GM12872 (cell line): ENCODE results near the gene HTR7.
A peak's percentile ranks its signal among the peaks of the same experiment; 100 is the strongest.

Experiments
- TF ChIP-seq, protein P1 (sequence below): IDR thresholded peaks from 3 replicates; pipeline ENCODE4 v1.5.1; 2011; ENCODE audit warnings: low read depth, mild to moderate bottlenecking, low read length, moderate library complexity; ENCODE audit not compliant: insufficient read depth

Gene HTR7

GRCh38 chr10:90887555-90887954 is 29.7 kb upstream of the HTR7 start:
- TF ChIP-seq, protein P1, sequence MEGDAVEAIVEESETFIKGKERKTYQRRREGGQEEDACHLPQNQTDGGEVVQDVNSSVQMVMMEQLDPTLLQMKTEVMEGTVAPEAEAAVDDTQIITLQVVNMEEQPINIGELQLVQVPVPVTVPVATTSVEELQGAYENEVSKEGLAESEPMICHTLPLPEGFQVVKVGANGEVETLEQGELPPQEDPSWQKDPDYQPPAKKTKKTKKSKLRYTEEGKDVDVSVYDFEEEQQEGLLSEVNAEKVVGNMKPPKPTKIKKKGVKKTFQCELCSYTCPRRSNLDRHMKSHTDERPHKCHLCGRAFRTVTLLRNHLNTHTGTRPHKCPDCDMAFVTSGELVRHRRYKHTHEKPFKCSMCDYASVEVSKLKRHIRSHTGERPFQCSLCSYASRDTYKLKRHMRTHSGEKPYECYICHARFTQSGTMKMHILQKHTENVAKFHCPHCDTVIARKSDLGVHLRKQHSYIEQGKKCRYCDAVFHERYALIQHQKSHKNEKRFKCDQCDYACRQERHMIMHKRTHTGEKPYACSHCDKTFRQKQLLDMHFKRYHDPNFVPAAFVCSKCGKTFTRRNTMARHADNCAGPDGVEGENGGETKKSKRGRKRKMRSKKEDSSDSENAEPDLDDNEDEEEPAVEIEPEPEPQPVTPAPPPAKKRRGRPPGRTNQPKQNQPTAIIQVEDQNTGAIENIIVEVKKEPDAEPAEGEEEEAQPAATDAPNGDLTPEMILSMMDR = no peak

- TF ChIP-seq, protein P1 = no peak
Observed at GRCh38 chr10:90885176-90885575, 27.3 kb upstream of the HTR7 start.

- TF ChIP-seq, protein P1 = no peak
Observed at GRCh38 chr10:90884431-90884830, 26.6 kb upstream of the HTR7 start.

DNA sequence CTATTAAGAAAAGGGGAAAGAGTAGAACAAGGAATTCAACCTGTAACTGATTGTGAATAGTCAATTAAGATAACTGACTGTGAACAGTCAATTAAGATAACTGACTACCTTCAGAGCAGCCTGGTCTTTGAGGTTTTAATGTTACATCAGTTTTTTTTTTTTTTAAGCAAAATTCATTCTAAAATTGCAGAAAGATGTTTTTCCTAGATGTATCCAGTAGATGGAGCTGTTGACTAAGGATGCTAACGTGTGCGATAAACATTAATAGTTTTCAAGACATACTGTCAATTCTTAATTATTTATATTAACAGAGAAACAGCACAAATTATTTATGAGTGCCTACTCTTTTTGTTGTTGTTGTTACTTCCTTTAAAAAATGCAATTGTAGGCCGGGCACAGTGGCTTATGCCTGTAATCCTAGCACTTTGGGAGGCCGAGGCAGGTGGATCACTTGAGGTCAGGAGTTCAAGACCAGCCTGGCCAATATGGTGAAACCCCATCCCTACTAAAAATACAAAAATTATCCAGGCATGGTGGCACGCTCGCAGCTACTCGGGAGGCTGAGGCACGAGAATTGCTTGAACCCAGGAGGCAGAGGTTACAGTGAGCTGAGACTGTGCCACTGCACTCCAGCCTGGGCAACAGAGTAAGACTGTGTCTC is 22.4 kb upstream of the HTR7 start:
- TF ChIP-seq, protein P1 = peak; percentile 53

- TF ChIP-seq, protein P1 = no peak
Observed at GRCh38 chr10:90879062-90879461, 21.2 kb upstream of the HTR7 start.

- TF ChIP-seq, protein P1 = no peak
Observed at GRCh38 chr10:90872648-90873020, 14.8 kb upstream of the HTR7 start.

DNA sequence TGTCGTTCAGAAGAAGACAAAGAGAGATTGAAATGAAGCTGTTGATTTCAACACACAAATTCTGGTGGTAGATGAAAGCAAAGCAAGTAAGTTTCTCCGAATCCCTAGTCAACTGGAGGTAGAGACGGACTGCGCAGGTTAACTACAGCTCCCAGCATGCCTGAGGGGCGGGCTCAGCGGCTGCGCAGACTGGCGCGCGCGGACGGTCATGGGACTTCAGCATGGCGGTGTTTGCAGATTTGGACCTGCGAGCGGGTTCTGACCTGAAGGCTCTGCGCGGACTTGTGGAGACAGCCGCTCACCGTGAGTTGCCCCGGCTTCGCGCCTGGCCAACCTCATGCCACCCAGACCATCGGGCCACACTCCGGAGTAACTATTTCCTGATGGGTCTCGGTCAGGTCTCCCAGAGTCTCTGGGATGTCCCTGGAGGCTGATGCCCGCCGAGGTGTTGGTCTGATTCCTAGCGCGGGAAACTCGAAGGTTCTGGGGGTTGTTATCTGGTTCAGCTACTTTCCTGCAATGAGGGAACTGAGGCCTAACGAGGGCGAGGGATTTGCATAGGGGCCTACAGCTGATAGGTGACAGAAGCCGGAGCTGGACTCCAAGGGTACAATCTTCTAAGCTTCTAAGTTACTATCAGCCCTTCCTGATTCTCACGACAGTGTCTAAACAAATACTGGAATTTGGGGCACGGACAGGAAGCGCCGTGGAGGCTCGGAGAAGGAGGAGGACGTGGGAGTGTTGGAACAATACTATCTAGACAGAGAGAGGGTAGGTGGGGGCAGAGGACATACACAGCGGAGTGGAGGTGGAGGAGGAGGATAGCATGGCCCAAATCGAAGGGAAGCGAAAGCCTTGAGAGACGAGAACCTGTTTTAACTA is 14.2 kb upstream of the HTR7 start, which contains the start of gene RPP30:
RPP30 (plus strand) TSS at position 209 of the 882 bp plus-strand sequence; CDS start at position 222, 13 bp downstream.
- TF ChIP-seq, protein P1 = no peak
